SK-N-MC (cell line): ENCODE results near the gene SLC18A3.

ENCODE experiments used
- EZH2 ChIP-seq: fragments of 200-600 bp; sonication (generic); IDR thresholded peaks from one replicate; pipeline ENCODE4 v1.6.1; 2017; ENCODE audit warnings: antibody characterized with exemption
- POLR2AphosphoS5 ChIP-seq: IDR thresholded peaks from 2 replicates; pipeline ENCODE4 v1.6.1; 2012; ENCODE audit warnings: mild to moderate bottlenecking, low read depth, low read length, borderline replicate concordance

DNA sequence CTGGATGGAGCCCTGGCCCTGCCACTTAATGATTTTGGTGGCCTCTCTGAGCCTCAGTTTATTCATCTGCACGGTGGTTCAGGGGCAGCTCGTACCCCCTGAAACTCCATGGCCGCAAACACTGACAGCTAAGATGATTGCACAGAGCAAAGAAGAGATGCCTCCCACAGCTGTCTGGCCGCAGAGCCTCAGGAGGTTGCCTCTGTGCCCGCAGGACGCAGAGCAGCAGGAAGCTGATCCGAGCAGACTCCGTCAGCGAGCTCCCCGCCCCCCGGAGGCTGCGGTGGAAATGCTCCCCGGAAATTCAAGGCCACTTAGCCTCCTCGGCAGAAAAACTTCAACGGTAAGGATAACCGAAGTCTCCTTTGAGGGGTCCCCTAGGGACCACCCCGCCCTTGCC, 39.2 kb downstream of the SLC18A3 start:
- TF ChIP-seq EZH2 (no peak), POLR2AphosphoS5 (no peak; the same call in 1 of the 2 replicates)
